CD14-positive monocyte (primary cell): Measurements from ENCODE around the gene ZBTB47. TPM values are rescaled to one million over a fixed set of nuclear protein-coding genes. Genes with fewer than 3 reads are reported as not detected.

Experiments used
- DNase-seq, 3 donors: peaks; one replicate each; pipeline ENCODE4 v3.0.0-alpha.2; 2011 to 2022
- H2AFZ ChIP-seq: 2 replicates; pipeline ENCODE4 v1.6.0; 2012; ENCODE audit warnings: mild to moderate bottlenecking, low read depth, low read length, inconsistent platforms; ENCODE audit not compliant: insufficient read depth, poor library complexity, severe bottlenecking
- H3K27ac ChIP-seq, 2 donors: 1 replicate in 1 of 2; 2 replicates in 1 of 2; pipeline ENCODE4 v1.5.1; 2012 to 2013; ENCODE audit warnings: low read length in 2 of 2, control low read depth in 1 of 2, inconsistent platforms in 1 of 2, low read depth in 1 of 2, mild to moderate bottlenecking in 1 of 2
- H3K27me3 ChIP-seq, 2 donors: one replicate each; pipeline versions ENCODE4 v1.6.0 to v1.6.1; 2011 to 2013; ENCODE audit warnings: low read length in 2 of 2; ENCODE audit not compliant: control insufficient read depth in 2 of 2, insufficient read depth in 2 of 2
- H3K36me3 ChIP-seq, 2 donors: replicated peaks in 1 of 2; 1 replicate in 1 of 2; 2 replicates in 1 of 2; pipeline versions ENCODE4 v1.5.1 to v1.6.1; 2012 to 2013; ENCODE audit warnings: low read length in 2 of 2, control low read depth in 1 of 2, inconsistent platforms in 1 of 2, mild to moderate bottlenecking in 1 of 2; ENCODE audit not compliant: insufficient read depth in 2 of 2, control insufficient read depth in 1 of 2
- H3K4me1 ChIP-seq, 2 donors: 1 replicate in 1 of 2; 2 replicates in 1 of 2; pipeline versions ENCODE4 v1.5.1 to v1.6.1; 2012 to 2013; ENCODE audit warnings: low read length in 2 of 2, control low read depth in 1 of 2, inconsistent platforms in 1 of 2, mild to moderate bottlenecking in 1 of 2, moderate library complexity in 1 of 2; ENCODE audit not compliant: insufficient read depth in 2 of 2, control insufficient read depth in 1 of 2
- H3K4me2 ChIP-seq: replicated peaks from 2 replicates; pipeline ENCODE3; 2012; ENCODE audit warnings: low read length, moderate library complexity, mild to moderate bottlenecking; ENCODE audit not compliant: poor library complexity, severe bottlenecking; ENCODE audit errors: extremely low read depth
- H3K4me3 ChIP-seq, 3 experiments: fragments of 200-600 bp in 1 of 3; sonication (generic) in 1 of 3; replicated peaks in 1 of 3; 1 replicate in 2 of 3; 2 replicates in 1 of 3; pipeline ENCODE4 v1.5.1; 2011 to 2013; ENCODE audit warnings: low read length in 3 of 3, mild to moderate bottlenecking in 3 of 3, control low read depth in 2 of 3, low read depth in 2 of 3, inconsistent platforms in 1 of 3, moderate library complexity in 1 of 3
- H3K79me2 ChIP-seq: 2 replicates; pipeline ENCODE4 v1.6.0; 2012; ENCODE audit warnings: mild to moderate bottlenecking, control low read depth, inconsistent platforms, low read length, moderate library complexity; ENCODE audit not compliant: insufficient read depth
- H3K9ac ChIP-seq: 2 replicates; pipeline ENCODE4 v1.6.0; 2017; ENCODE audit warnings: low read length, mild to moderate bottlenecking; ENCODE audit not compliant: insufficient read depth, poor library complexity, severe bottlenecking
- H3K9me3 ChIP-seq, 2 donors: replicated peaks in 1 of 2; 1 replicate in 1 of 2; 2 replicates in 1 of 2; pipeline versions ENCODE4 v1.5.1 to v1.6.1; 2012 to 2013; ENCODE audit warnings: low read length in 2 of 2, control low read depth in 1 of 2; ENCODE audit not compliant: control insufficient read depth in 1 of 2, insufficient read depth in 1 of 2
- H4K20me1 ChIP-seq: 2 replicates; pipeline ENCODE4 v1.6.0; 2012; ENCODE audit warnings: mild to moderate bottlenecking, low read length, control low read depth, moderate library complexity; ENCODE audit not compliant: insufficient read depth
- H3K27ac Mint-ChIP-seq, 7 donors: one replicate each; pipeline ENCODE4 v1.8.0; 2020; ENCODE audit warnings: mild to moderate bottlenecking in 7 of 7, mixed read lengths in 7 of 7, moderate library complexity in 6 of 7, inconsistent platforms in 2 of 7
- H3K27me3 Mint-ChIP-seq, 3 donors: one replicate each; pipeline ENCODE4 v1.8.0; 2021 to 2022; ENCODE audit warnings: low read depth in 3 of 3, mild to moderate bottlenecking in 3 of 3, mixed read lengths in 3 of 3, moderate library complexity in 3 of 3, inconsistent platforms in 1 of 3
- H3K36me3 Mint-ChIP-seq, 2 donors: one replicate each; pipeline ENCODE4 v1.8.0; 2020; ENCODE audit warnings: mixed read lengths in 2 of 2, inconsistent platforms in 1 of 2, mild to moderate bottlenecking in 1 of 2
- H3K4me1 Mint-ChIP-seq: one replicate; pipeline ENCODE4 v1.8.0; 2020; ENCODE audit warnings: mild to moderate bottlenecking, mixed read lengths
- H3K4me3 Mint-ChIP-seq, 2 donors: one replicate each; pipeline ENCODE4 v1.8.0; 2020; ENCODE audit warnings: mild to moderate bottlenecking in 2 of 2, mixed read lengths in 2 of 2, moderate library complexity in 1 of 2
- H3K9me3 Mint-ChIP-seq, 7 donors: one replicate each; pipeline ENCODE4 v1.8.0; 2020 to 2022; ENCODE audit warnings: mixed read lengths in 7 of 7, mild to moderate bottlenecking in 6 of 7, moderate library complexity in 6 of 7, inconsistent platforms in 2 of 7
- CTCF ChIP-seq: fragments of 200-600 bp; IDR thresholded peaks from one replicate; pipeline ENCODE4 v1.8.0; 2022; ENCODE audit warnings: antibody characterized with exemption, mild to moderate bottlenecking
- WGBS: methylation state at CpG from one replicate; pipeline ENCODE4 v1.1.5; 2013; ENCODE audit warnings: missing lambda C conversion rate; ENCODE audit not compliant: insufficient coverage; 5-methylcytosine and 5-hydroxymethylcytosine counted together
- intact Hi-C, 2 donors: fragments of 100-400 bp; cut with micrococcal nuclease; formaldehyde crosslinking; loops; one replicate each; pipeline versions ENCODE4 v1.15.0 to v1.15.1; 2023
- polyA plus RNA-seq, 3 donors: library from polyadenylated mRNA; depleted of rRNA in 1 of 3; unstranded in 2 of 3; stranded (reverse) in 1 of 3; fragments of 300-500 nt in 2 of 3; fragments of >200 nt in 1 of 3; fragmentation: Illumina TruSeq in 2 of 3; gene quantifications; 1 replicate in 2 of 3; 2 replicates in 1 of 3; pipeline ENCODE4 v1.2.3, GENCODE V29; 2012 to 2021

ZBTB47 gene
- polyA plus RNA-seq, 3 donors = 0.35 to 9.8 (median 0.41) TPM

GRCh38 chr3:42703695-42704025 lies 50.2 kb downstream of the ZBTB47 start:
- Mint-ChIP-seq H3K27ac (peak overlapping the region in 1 of 7 donors; percentile 9), H3K9me3 (no peaks in the 10 kb centered on the region), H3K36me3 (no peaks in the 10 kb centered on the region), H3K4me1 (peaks cover 3% of the 10 kb centered on the region), H3K4me3 (no peak overlapping the region), H3K27me3 (peaks cover 6 to 13% (median 10%) of the 10 kb centered on the region in 3 donors)
- H3K36me3 ChIP-seq = no peaks in the 10 kb centered on the region
- no peak for TF ChIP-seq CTCF
- no peak overlapping the region for H2AFZ ChIP-seq
- peaks cover 0 to 2% of the 10 kb centered on the region in 2 donors for H3K27me3 ChIP-seq
- H3K9ac ChIP-seq = no peak overlapping the region
- H3K27ac ChIP-seq = no peak overlapping the region
- H3K4me2 ChIP-seq = no peak overlapping the region
- no peaks in the 10 kb centered on the region for H3K9me3 ChIP-seq
- WGBS = no CpG with 5 or more reads among the region's 5 CpGs
- H3K4me1 ChIP-seq = no peaks in the 10 kb centered on the region
- no peak for DNase-seq
- H3K79me2 ChIP-seq = no peaks in the 10 kb centered on the region
- H4K20me1 ChIP-seq = no peaks in the 10 kb centered on the region
- no peak overlapping the region for H3K4me3 ChIP-seq
- intact Hi-C loops = no loop called here

GRCh38 chr3:42704136-42704841 lies 50.8 kb downstream of the ZBTB47 start:
- Mint-ChIP-seq H3K27me3 (peaks cover 6 to 13% (median 10%) of the 10 kb centered on the region in 3 donors), H3K36me3 (no peaks in the 10 kb centered on the region), H3K9me3 (no peaks in the 10 kb centered on the region), H3K4me1 (peaks cover 1% of the 10 kb centered on the region), H3K4me3 (no peak overlapping the region), H3K27ac (no peak overlapping the region)
- Histone ChIP-seq H2AFZ (no peak overlapping the region), H3K4me3 (no peak overlapping the region), H4K20me1 (no peaks in the 10 kb centered on the region), H3K4me1 (no peaks in the 10 kb centered on the region), H3K9ac (no peak overlapping the region), H3K79me2 (no peaks in the 10 kb centered on the region), H3K27ac (no peak overlapping the region), H3K36me3 (no peaks in the 10 kb centered on the region), H3K4me2 (no peak overlapping the region), H3K27me3 (peaks cover 0 to 2% of the 10 kb centered on the region in 2 donors), H3K9me3 (no peaks in the 10 kb centered on the region)
- no peak for TF ChIP-seq CTCF
- DNase-seq = no peak
- WGBS = 96% methylated on average over 7 of the region's 8 CpGs
- intact Hi-C loops = no loop called here
